ENCODE results near the gene DEUP1.

DNA sequence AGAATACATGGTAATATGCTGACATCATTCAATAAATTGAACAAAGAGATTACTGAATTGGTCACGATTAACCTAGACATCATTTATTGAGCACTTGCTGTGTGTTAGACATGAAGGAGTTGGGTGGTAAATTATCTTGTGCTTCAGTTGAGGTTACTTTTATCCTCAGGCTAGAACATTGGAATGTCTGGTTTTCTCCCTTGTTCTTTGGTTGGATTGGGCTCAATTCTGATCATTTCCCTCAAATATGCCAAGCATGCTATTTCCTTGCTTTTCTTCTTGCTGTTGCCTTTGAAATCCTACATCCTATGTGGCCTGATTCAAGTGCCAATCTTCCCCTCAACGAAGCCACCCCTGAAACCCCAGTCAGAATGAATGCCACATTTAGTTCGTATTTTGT lies 65.8 kb downstream of the DEUP1 start:
- TF ChIP-seq JUND (IDR thresholded peaks at IDR 0.05) (no peak), ZBTB33 (IDR thresholded peaks at IDR 0.05; ENCODE audit: borderline replicate concordance, low read depth) (no peak), MAX (IDR thresholded peaks at IDR 0.05; ENCODE audit: low read depth) (no peak), GATA2 (CRISPR knock-in tag; IDR thresholded peaks at IDR 0.05) (no peak), ELF1 (IDR thresholded peaks at IDR 0.05) (no peak), TCF12 (IDR thresholded peaks at IDR 0.05) (no peak), EZH2phosphoT487 (IDR thresholded peaks at IDR 0.05; ENCODE audit: borderline replicate concordance, low read depth) (no peak), EP300 (IDR thresholded peaks at IDR 0.05; ENCODE audit: borderline replicate concordance in 1 of 2, low read depth in 1 of 2, low read length in 1 of 2) (no peak), FOXJ3 (CRISPR knock-in tag; IDR thresholded peaks at IDR 0.05) (no peak)
- TF ChIP-seq, protein P1, sequence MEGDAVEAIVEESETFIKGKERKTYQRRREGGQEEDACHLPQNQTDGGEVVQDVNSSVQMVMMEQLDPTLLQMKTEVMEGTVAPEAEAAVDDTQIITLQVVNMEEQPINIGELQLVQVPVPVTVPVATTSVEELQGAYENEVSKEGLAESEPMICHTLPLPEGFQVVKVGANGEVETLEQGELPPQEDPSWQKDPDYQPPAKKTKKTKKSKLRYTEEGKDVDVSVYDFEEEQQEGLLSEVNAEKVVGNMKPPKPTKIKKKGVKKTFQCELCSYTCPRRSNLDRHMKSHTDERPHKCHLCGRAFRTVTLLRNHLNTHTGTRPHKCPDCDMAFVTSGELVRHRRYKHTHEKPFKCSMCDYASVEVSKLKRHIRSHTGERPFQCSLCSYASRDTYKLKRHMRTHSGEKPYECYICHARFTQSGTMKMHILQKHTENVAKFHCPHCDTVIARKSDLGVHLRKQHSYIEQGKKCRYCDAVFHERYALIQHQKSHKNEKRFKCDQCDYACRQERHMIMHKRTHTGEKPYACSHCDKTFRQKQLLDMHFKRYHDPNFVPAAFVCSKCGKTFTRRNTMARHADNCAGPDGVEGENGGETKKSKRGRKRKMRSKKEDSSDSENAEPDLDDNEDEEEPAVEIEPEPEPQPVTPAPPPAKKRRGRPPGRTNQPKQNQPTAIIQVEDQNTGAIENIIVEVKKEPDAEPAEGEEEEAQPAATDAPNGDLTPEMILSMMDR (IDR thresholded peaks at IDR 0.05) = no peak
- TF ChIP-seq, protein P2, sequence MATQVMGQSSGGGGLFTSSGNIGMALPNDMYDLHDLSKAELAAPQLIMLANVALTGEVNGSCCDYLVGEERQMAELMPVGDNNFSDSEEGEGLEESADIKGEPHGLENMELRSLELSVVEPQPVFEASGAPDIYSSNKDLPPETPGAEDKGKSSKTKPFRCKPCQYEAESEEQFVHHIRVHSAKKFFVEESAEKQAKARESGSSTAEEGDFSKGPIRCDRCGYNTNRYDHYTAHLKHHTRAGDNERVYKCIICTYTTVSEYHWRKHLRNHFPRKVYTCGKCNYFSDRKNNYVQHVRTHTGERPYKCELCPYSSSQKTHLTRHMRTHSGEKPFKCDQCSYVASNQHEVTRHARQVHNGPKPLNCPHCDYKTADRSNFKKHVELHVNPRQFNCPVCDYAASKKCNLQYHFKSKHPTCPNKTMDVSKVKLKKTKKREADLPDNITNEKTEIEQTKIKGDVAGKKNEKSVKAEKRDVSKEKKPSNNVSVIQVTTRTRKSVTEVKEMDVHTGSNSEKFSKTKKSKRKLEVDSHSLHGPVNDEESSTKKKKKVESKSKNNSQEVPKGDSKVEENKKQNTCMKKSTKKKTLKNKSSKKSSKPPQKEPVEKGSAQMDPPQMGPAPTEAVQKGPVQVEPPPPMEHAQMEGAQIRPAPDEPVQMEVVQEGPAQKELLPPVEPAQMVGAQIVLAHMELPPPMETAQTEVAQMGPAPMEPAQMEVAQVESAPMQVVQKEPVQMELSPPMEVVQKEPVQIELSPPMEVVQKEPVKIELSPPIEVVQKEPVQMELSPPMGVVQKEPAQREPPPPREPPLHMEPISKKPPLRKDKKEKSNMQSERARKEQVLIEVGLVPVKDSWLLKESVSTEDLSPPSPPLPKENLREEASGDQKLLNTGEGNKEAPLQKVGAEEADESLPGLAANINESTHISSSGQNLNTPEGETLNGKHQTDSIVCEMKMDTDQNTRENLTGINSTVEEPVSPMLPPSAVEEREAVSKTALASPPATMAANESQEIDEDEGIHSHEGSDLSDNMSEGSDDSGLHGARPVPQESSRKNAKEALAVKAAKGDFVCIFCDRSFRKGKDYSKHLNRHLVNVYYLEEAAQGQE (IDR thresholded peaks at IDR 0.05; ENCODE audit: low read depth, low read length) = no peak
